NCI-H774 (cell line): Measurements from ENCODE around the gene BCL2L1.
A peak's percentile ranks its signal among the peaks of the same experiment; 100 is the strongest.

Source experiments
- DNase-seq: peaks from one replicate; lab custom pipeline; 2025; lab: John Stamatoyannopoulos, UW

The BCL2L1 gene

DNA sequence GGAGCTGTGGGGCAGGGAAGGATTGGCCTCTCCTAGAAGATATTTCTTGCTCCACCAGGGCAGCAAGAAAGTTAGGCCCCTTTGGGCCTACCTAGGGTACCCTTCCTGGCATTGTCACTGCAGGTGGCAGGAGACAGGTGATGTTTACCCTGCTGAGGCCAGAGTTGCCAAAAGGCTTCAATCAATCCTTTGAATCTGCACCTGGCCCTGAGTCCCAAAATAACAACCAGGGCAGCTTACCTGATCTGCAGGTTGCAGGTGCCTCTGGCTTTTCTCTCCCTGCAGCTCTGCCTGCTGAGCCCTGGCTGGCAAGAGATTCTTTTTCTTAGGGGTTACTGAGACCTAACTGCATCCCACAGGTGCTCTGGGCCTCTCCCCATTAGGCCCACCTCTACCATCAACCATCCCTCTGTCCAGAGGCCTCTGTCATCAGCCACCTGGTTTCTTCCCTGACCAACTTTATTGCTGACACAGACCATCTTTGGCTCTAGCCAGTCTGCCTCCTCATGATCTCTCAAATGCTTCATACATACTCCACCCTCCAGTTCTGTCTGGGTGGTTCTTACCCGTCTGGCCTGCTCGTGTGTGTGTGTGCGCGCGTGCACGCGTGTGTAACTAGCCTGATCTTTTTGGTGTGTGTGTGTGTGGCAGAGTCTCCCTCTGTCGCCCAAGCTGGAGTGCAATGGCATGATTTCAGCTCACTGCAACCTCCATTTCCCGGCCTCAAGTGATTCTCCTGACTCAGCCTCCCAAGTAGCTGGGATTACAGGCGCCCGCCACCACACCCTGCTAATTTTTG is 13.7 kb downstream of the BCL2L1 start:
- DNase-seq, result peak; percentile 92

DNA sequence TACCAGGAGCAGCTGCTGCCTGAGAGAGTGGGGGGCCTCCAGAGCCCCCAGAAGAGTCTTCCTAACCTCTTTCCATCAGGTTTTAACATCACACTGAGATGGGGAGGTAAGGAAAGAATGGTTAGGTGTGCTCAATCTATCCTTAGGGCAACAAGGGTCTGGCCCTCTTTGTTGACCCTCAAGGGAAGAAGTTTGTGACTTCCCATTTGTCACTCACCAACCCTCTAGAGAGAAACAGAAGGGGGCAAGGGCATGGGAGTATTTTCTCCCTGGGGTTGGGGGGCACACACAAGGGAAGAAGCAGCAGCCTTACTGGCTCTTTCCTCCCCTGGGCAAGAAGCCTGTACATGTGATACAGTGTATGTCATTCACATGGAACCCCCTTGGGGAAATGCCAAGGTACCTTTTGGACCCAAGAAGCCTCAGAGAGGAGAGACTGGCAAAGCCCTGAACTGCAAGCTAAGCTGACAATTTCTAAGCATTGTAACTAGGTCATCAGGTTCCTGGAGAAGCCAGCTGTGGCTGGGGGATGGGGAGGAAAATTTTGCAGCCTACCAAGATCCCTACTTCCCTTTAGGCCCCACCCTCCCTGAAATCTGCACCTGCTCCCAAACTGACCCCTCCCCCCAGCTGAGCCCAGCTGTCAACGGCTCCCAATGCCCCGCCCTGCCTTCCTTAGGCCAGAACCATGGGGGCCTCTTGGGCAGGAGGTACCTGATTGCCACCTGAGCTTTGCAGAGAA is 14.5 kb downstream of the BCL2L1 start:
- peak; percentile 89 for DNase-seq

GRCh38 chr20:31707258-31707615 is 15.4 kb downstream of the BCL2L1 start:
- DNase-seq, result no peak

GRCh38 chr20:31706607-31707257 is 15.9 kb downstream of the BCL2L1 start:
- DNase-seq, result no peak

DNA sequence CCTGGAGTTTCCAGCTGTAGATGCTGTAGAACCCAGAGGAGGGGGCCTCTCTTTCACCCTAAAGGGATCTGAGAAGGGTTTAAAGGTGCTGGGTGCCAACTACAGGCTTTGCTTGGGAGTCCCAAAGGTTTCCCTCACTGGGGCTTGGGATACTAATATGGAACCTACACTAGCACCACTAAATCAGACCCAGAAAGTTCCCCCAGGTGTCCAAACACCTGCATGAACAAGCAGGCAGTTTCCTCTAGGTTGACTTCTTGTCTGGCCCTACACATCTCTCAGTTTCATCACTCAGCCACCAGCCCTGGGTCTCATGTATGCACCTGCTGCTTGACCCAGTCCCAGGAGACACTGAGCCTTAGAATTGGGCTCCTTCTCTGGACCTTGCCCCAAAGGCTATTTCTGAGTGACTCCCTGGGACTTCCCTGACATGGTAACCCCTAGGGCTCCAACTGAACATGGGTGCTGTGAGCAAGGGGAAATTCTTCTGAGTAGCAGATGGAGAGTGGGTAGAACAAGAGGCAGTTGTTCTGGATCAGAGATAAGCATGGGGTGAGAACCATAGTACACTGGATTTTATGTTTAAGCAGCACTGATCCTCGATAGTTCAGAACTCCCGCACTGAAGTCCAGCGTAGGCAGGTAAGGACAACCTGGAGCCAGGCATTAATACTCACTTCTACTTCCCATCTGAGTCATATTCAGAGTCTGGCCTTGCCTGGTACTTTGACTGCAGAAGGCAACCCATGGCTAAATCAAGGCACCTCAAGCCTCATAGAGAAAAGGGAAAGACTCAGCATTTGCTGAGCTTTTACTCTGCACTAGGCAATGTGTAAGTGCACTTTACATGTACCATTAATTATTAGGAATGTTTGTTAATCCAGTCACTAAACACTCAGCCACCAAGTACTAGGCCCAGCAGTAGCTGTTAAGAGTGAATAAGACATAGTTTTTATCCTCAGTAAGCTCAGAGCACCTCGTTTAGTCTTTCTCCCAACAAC is 16.8 kb downstream of the BCL2L1 start:
- no peak for DNase-seq

DNA sequence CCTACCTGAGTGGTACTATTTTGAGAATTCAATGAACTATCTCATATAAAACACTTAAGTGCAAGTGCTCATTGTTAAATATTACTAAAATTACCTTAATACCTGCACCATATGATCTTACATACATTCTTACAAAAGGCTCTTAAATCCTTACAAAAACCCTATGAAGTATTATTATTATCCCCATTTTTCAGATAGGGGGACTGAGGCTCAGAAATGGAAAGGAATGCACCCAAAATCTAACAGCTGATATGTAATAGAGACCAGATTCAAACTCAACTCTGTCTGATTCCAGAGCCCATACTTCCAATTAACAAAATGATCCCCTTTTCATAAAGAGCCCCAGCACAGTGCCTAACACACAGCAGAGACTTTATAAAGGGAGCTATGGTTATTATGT is 17.5 kb downstream of the BCL2L1 start:
- no peak for DNase-seq

DNA sequence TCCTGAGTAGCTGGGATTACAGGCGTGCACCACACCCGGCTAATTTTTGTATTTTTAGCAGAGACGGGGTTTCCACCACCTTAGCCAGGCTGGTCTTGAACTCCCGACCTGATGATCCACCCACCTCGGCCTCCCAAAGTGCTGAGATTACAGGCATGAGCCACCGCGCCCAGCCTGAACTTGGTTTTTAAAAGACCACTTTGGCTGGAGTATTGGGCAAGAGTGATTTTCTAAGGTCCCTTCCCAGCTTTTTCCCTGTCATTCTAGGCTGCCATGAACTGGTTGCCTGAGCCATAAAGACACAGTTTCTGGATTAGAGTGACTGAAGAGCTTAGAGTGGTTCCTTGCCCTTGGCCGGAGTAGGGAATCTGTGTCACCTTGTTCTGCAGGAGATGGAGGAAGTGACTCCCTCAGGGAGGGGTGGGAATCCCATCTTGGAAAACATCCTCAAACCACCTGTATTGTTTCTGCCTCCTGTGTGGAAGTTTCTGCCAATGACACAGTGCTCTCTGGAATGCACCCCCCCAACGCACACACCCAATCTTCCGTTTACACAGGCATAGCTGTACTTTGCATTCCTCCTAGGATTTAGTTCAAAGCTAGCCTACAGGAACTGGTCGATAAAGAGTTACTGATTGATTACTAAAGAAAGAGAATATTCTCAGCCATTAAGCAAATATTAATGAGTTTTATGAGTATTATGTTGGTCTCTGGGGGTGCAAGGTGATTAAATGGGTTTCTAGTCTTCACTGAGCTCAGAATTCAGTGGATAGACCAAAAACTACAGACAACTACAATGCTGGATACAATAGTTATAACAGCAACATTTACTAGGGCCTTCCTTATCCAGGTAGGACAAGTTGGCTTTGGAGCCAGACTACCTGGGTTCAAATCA is 18.2 kb downstream of the BCL2L1 start:
- DNase-seq, result no peak

DNA sequence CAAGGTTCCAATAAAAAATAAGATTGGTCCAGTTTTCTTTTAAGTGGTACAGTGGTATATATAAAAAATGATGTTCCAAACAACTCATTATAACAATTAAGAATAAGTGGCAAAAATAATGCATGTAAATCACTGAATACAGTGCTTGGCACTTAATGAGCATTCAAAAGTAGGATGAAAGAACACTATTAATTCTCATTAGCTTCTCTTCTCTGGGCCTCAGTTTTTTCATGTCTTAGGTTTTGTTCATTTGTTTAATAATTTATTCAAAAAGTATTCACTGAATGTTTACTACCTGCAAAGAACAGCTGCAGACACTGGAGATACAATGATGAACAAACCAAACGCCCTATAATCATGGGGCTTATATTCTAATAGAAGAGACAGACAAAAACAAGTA is 21.1 kb downstream of the BCL2L1 start:
- no peak for DNase-seq

- no peak for DNase-seq
These were observed 21.9 kb downstream of the BCL2L1 start for GRCh38 chr20:31700747-31701146.

DNA sequence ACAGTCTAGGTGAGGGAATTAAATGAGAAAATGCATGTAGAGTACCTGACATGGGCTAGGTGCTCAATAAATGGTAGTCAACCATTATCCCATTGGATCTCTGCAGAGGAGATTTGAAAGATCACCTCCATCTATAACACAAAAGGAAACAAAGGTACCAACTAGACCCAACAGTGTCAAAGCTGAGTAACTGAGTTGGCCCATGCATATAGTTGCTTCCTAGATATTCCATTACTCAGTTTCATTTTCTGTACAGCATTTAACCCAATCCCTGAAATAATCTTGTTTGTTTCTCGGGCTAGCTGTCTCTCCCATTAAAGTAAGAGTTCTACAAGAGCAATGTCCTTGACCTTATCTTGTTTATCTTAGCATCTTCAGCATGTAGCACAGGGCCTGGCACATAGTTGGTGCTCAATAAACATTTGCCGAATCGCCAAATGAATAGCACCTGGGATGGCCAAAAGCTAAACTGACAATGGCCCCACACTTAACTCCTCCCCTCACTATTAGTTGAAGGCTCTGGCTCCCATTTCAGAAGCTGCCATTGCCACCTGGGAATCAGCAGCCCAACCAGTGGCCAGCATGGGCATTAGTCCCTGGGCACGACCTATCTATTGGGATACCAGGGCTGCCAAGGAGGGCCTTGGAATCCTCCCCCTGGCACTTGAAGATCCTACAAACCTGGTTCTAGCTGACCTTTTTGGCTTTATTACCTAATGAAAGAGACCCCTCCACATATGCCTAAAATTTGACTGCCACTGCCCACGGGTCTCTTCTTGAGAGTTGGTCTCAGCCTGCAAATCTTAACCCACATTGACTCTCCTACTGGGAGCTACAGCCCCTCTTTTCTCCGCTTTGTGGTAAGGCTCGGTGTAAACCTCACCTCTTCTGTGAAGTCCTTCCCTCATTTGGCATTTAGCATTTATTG is 22.6 kb downstream of the BCL2L1 start:
- no peak for DNase-seq

GRCh38 chr20:31698803-31699718 is 23.6 kb downstream of the BCL2L1 start:
- DNase-seq, result peak; percentile 80

DNA sequence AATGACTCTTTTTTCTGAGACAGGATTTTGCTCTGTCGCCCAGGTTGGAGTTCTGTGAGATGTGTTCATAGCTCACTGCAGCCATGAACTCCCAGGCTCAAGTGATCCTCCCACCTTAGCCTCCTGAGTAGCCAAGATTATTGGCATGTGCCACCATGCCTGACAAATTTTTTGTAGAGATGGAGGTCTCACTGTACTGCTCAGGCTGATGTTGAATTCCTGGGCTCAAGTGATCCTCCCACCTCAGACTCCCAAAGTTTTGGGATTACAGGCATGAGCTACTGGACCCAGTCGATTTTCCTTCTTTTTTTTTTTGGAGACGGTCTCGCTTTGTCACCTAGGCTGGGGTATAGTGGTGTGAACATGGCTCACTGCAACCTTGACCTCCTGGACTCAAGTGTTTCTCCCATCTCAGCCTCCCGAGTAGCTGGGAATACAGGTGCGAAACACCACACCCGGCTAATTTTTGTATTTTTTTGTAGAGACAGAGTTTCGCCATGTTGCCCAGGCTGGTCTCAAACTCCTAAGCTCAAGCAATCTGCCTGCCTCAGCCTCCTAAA is 24.3 kb downstream of the BCL2L1 start:
- DNase-seq, result no peak

DNA sequence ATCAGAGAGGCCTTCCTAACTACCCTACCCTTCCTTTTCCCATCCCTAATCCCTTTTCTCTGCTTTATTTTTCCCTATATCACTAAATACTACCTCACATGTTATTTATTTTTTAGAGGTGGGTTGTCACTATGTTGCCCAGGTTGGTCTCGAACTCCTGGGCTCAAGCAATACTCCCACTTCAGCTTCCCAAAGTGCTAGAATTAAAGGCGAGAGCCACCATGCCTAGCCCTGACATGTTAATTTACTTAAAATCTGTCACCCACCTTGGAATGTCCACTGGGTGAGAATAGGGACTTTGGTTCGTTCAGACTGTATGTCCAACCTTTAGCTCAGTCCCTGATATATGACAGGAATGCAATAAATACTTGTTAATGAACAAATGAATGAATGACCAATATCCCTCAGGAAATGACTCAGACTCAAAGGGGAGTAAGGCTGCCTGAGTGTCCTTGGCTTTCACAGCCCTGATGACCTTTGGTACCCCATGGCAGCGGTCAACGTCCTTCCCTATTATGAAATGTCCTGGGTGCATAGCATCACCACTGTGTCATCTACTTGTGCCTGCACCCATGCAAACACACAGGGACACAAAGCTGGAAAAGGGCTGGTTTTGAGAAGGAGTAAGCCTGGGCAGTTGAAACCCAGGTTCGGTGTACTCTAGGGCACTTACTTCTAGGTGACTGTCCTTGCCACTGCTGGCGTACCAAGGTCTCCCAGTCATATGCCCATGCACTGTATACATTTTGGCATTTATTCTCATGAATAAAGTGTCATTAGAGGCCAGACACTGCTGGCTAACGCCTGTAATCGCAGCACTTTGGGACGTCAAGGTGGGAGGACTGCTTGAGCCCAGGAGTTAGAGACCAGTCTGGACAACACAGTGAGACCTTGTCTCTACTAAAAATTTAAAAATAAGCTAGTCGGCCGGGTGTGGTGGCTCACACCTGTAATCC is 26.5 kb downstream of the BCL2L1 start:
- no peak for DNase-seq

- DNase-seq, result no peak
These were observed 27.6 kb downstream of the BCL2L1 start for GRCh38 chr20:31694842-31695593.

DNA sequence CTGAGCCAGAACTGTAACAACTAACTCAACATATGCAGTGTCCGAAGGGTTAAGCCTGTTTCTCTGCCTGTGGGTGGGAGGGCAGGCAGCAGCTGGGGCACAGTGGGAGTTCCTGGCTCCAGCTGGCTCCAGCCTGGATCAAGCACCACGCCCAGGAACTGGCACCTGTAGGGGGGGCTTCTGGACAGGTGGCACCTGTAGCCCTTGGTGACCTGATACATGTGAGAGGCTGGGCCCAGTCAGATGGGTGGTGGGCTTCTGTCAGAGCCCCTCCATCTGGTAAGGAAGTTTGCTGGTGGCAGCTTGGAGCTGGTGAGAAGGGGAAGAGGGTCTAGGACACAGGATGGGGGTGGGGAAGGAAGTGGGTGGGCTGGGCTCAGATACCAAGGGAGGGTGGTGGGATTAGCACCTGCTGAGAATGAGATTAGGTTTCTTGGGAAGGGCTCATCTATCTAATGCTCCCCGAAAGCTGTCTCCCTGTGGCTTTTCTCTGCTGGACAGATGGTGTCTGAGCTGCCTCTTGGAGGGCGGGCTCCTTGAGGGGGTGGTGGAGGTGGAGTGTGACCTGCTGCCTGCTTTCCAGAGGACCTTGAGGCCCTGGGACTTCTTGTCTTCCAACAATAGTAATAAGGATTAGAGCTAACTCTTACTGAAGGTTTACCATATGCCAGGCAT is 28.5 kb downstream of the BCL2L1 start:
- DNase-seq, result peak; percentile 46

DNA sequence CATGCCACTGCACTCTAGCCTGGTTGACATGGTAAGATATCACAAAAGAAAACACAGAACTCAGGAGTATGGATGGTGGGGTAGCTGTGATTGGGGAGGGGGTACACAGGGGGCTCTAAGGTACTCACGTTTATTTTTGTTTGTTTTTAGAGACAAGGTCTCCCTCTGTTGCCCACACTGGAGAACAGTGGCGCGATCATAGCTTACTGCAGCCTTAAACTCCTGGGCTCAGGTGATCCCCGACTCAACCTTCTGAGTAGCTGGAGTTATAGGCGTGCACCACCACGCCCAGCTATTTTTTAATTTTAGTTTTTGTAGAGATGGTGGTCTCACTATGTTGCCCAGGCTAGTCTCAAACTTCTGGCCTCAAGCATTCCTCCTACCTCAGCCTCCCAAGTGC is 29.3 kb downstream of the BCL2L1 start:
- DNase-seq, result no peak
